OCI-M1 (cell line): Measurements from ENCODE around the gene EEF2KMT.
"Not testable (repeated sequence)": the region's sequence is repeated elsewhere in the genome, so short reads cannot be mapped to it uniquely, and the experiment has no call there.

ENCODE experiments used
- DNase-seq: peaks from one replicate; lab custom pipeline; 2025; lab: John Stamatoyannopoulos, UW

The EEF2KMT gene

DNA sequence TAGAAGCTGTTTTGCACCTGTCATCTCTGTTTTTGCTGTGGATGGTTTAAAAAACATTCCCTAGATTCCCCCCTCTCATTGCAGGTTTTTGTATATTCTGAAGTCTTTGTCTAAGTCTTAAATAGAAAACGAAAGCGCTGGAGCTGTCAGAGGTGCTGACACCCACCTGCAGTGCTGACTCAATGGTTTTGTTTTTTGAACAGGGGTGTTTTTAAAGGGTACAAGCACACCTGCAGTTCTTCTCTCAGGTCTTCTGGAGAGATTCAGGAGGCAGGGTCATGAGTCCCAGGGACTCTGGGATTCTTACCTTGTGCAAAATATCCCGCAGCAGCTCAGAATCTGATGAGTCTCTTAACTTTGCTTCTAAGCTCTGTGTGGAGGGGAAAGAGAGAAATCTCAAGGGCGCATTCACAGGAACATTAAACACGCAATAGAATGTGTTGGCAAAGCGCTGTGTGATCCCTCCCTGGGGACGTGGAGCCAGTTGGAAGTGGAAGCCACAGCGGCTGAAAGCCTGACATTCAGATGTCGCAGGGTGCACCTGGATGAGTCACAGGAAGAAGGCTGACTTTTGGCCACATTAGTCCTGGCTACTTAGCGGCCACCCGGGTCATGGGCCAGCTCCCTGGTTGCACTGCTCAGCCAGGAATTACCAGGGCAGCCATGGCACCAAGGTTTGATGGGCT lies 2.3 kb downstream of the EEF2KMT start:
- not testable (repeated sequence) for DNase-seq

DNA sequence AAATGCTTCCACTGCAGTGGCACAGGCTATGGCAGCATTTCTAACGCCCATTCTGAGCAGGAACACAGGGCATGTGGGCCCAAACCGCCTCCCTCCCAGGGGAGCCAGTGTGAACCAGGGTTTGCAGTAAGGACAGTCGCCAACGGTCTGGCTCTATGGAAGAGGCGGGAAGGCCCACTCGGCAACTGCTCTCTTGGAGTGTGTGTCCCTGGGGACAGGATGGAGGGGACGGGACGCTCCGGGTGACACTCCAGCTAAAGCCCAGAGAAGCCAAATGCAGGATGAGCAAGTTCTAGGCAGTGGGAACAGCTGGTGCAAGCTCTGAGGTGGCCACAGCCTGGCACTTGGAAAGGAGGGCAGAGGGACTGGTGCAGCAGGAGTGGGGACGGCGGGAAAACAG lies 3.8 kb downstream of the EEF2KMT start:
- DNase-seq: not testable (repeated sequence)

DNA sequence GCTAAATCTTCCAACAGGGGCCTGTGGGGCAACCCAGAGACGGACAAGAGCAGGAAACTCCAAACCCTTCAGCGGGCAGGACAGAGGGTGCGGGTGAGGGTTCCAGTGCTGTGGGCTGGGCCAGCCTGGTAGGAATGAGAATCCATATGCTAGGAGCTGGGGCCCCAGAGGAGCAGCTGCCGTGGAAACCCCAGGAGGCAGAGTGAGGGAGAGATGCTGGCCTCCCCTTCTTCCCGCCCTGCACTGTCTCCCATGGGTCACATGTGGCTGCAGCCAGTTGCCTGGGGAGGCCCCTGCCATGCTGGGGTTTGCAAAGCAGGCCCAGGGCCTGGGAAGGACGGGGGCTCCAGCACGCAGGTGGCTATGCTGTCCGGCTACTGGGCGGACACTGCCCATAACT lies 4.5 kb downstream of the EEF2KMT start:
- DNase-seq: not testable (repeated sequence)

DNA sequence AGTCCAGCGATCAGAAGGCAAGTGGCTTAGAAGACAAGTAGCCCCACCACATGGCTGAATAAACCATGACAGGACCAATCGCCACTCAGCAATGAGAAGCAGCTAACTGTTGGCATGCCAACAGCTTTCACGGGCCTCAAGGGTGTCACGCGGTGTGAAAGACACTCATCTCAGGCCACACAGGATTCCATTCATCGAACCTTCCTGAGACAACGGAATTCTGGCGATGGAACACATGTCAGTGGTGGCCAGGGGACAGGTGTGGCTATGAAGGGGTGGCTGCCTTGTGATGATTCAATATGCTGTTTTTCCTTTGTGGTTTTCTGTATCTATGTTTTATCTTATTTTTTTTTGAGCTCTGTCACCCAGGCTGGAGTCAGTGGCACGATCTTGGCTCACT lies 7.0 kb downstream of the EEF2KMT start:
- not testable (repeated sequence) for DNase-seq

DNA sequence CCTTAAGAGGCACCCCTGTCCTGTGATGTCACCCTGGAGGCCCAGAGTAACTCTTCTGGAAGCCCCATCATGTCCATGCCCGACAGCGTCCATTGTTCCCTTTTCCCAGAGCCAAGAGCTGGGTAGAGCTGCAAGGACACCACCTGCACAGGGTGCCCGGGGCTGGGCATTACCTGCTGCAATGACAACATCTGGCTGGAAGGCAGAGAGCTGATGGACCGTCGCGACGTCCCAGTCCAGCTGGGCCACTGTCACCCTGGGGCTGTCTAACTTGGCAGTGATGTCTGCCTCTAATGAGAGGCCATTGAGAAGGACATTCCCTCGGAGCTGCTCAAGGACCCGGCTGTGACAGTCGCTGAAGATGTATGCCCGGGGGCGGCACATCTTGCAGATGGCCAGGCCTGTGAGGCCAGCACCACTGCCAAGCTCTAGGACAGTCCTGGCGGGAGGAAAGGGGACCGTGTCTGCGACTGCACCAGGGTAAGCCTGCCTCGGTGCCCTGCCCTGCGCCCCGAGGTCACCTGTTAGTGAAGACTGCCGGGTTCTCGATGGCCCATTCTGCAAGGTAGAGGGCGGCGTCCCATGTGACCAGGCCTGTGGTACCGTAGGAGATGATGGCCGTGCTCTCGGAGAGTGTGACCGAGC lies 7.6 kb downstream of the EEF2KMT start:
- not testable (repeated sequence) for DNase-seq

DNA sequence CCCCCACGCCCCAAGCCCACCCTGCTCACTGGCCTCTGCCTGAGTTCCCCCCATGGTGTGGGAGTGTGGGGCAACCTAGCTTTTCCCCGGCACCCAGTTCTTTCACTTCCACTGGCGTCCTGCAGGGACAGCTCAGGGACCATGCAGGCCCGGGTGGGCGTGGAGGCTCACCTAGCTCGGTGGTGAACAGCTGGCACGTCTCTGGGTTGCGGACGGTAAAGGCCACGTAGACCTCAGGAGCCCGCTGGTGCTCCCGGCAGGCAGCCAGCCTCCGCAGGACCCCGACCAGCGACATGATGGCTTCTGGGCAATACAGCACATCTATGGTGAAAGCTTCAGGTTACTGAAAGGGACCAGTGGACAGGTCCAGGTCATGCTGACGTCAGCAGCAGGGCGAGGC lies 8.7 kb downstream of the EEF2KMT start:
- DNase-seq: not testable (repeated sequence)

DNA sequence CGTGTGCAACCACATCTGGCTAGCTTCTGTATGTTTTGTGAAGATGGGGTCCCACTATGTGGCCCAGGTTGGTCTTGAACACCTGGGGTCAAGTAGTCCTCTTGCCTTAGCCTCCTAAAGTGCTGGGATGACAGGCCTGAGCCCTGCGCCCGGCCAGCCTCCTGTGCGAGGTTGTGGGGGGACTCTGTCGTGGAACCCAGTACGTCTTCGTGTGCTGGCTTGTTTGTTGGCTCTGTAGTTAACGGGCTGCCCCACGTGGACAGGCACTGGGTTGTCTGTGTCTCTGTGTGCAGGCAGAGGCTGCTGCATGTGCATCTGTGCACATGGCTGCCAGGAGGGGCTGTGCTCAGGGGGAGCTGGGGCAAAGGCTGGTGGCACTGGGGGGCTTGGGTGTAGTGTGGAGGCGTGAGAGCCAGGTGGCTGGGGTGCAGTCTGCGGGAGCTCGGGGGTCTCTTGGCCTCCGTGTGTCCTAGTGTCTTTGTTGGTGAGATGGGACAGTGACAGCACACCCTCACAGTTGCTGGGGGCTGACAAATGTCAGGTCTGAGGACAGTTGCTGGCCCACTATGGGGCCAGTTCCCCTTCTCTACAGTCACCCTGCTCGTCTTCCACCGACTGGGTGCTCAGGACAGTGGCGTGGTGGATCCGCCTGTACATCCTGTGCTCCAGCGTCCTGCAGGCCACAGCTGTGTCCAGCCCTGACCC lies 9.4 kb downstream of the EEF2KMT start:
- DNase-seq: not testable (repeated sequence)

DNA sequence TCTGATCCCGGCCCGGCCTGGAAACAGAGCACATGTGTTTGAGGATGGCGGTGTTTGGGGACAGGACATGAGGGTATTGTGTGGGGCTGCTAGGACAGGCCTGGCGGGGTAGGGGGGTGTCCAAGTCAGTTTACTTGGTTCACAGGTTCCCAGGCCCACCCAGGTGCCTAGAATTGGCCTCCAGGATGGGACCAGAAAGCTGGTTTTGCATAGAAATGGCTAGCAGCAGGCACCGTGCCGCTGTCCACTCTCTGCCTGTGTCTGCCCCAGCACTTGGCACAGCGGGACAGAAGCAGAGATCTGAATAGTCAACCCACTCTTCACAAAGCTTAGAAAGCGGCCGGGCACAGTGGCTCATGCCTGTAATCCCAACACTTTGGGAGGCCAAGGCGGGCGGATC lies 11.9 kb downstream of the EEF2KMT start:
- DNase-seq: not testable (repeated sequence)

DNA sequence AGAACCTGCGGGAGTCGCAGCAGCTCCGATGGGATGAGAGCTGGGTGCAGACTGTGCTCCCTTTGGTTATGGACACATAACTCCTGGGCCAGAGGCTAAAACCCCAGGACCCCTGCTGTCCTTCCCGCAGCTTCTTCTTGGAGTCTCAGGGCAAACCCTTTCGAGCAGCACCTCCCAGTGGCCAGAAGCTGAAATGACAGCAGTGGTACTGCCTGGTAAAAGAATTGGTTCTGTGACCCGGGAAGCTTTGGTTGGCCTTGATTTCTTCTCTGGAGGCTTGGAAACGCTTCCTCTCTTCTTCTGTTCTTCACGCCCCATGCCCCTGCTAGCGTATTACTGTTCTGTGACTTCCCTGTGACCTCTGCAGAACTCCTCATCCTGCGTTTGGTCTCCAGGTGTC lies 12.8 kb downstream of the EEF2KMT start:
- DNase-seq: peak; percentile 68

DNA sequence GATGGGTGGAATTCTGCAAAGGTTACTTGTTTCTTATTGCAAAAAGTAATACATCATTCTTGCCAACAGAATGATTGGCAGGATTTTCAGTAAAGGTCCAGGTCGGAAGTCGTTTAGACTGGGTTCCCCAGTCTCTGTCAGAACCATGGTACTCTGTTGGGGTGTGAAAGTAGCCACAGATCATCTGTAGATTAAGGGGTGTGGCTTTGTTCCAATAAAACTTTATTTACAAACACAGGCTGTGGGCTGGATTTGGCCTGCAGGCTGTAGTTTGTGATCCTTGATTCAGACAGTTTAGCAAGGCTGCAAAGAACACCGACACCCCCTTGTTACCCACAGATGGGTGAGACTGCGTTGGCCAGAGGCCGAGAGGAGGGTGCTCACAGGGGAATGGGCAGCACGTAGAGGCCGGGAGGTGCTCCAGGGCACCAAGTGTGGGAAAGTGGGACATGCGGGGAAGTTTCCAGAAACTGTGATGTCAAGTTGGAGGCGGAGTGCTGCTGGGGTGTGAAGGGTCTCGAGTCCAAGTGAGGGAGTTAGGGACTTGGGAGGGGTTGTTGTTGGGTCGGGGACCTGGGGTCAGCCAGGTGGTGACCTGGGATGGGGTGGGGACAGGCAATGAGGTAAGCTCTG lies 13.4 kb downstream of the EEF2KMT start:
- DNase-seq: not testable (repeated sequence)

DNA sequence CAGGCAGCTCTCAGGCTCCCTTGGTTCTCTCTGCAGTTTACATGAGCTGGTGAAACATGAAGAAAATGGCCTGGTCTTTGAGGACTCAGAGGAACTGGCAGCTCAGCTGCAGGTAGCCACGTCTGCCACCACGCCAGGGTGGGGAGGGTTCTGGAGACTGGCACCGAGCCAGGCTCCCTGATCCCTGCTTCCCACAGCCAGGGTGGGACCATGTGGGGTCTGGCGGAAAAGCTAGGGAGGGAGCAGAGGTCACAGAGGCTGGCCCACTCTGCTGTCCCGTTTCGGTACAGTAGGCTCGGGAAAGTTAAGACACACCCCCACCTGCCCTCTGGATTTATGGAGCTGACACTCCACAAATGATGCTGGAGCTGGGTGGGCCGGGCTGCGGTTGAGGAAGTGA lies 13.9 kb downstream of the EEF2KMT start:
- not testable (repeated sequence) for DNase-seq

DNA sequence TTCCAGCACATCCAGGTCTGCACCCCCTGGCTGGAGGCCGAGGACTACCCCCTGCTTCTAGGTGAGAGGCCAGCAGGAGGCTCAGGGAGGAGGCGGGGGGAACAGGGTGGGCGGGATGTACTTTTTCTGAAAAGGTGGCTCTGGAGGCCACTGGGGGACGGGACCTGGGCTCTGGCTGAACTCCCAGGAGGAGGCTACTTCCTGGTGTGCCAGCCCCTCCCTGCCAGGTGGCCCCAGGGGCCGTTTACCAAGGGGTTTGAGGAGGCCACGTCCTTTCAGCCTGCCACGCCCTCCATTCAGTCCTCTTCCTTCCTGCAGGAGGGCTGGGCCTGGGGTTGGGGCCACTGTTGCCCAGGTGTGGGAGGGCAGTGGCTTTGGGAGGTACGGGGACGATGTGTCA lies 16.6 kb downstream of the EEF2KMT start:
- DNase-seq: not testable (repeated sequence)

DNA sequence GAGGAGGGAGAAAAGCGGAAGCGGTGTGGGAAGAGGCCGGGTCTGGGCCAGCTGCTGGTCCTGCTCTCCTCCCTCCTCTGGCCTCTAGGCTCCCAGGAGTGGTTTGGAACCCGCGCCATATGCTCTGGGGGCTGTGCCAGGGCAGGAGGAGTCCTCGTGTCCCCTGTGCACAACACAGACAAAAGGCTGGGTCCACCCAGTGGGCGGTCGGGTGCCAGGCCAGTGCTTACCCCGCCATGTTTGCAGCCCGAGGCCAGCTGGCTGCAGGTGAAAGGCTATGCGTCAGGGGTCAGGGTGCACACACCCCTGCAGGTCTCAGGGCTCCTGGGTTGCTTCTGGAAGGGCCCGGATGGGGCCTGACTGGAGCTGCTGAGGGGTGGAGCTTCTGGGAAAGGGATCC lies 17.1 kb downstream of the EEF2KMT start:
- DNase-seq: not testable (repeated sequence)

DNA sequence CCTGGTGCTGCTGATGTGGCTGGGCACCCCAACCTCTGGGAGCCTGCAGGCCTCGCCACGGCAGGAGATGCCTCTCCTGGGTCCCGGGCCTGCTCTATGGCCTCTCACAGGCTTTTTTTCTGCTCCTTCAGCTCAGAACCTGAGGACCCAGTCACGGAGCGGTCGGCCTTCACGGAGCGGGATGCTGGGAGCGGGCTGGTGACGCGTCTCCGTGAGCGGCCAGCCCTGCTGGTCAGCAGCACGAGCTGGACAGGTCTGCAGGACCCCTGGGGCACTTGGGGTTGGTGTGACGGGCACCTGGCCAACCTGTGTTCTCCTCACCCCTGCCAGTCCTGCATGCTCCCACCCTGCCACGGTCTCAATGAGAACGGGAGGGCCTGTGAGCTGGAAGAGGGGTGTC lies 19.0 kb downstream of the EEF2KMT start:
- no peak for DNase-seq

DNA sequence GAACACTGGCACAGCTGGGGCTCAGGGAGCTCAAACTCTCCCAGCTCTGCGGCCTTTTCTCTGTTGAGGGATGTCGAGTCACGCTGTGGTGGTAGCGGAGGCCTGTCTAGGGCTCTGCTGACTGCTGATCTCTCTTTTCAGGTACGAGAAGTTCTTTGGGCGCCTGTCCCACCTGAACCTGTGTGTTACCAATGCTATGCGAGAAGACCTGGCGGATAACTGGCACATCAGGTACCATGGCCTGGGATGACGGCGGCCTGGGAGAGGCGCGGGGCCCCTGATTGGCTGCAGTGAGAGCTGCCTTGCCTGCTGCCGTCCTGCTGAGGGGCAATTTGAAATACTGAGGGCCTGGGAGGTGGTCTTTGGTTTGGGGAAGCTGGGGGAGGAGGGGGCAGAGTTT lies 20.3 kb downstream of the EEF2KMT start:
- DNase-seq: no peak

DNA sequence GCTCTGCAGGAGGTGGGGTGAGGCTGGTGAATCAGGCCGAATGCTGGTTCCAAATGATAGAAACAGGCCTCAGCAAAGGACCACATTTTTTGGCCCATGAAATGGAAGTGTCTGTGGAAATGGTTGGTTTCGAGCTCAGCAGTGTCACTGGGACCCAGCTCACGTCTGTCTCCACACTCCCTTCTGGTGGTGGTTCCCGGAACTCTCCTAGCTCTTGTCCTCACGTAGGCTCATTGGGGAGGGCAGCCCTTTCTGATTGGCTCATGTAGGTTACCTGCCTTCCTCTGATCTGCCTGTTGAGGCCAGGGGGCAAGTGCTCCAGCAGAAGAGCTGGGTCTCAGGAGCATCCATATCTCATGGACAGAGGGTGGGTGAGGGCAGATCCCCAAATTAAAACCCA lies 22.0 kb downstream of the EEF2KMT start:
- no peak for DNase-seq

DNA sequence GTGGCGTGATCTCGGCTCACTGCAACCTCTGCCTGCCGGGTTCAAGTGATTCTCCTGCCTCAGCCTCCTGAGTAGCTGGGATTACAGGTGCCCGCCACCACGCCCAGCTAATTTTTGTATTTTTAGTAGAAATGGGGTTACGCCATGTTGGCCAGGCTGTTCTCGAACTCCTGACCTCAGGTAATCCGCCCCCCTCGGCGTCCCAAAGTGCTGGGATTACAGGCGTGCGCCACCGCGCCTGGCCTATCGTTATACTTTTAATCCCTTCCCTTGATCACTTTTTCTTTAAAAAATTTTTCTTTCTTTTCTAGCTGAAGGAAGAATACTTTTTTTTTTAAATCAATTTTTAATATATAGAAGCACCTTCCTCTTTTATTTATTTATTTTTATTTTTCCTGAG lies 23.8 kb downstream of the EEF2KMT start:
- DNase-seq: not testable (repeated sequence)

DNA sequence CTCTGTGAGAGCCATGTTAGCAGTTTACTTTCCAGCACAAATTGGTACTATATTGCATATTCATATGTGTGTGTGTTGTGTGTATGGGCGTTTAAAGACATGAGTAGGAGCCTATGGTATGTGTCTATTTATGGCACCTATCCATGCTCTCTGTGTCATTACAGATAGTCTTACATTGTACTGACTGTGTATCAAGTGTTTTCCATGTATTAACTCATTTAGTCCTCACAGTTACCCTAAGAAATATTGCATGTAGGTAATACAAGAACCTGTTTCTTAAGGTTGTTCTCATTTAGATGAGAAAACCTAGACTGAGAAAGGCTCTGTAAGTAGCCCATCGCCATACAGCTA lies 24.3 kb downstream of the EEF2KMT start:
- DNase-seq: no peak

DNA sequence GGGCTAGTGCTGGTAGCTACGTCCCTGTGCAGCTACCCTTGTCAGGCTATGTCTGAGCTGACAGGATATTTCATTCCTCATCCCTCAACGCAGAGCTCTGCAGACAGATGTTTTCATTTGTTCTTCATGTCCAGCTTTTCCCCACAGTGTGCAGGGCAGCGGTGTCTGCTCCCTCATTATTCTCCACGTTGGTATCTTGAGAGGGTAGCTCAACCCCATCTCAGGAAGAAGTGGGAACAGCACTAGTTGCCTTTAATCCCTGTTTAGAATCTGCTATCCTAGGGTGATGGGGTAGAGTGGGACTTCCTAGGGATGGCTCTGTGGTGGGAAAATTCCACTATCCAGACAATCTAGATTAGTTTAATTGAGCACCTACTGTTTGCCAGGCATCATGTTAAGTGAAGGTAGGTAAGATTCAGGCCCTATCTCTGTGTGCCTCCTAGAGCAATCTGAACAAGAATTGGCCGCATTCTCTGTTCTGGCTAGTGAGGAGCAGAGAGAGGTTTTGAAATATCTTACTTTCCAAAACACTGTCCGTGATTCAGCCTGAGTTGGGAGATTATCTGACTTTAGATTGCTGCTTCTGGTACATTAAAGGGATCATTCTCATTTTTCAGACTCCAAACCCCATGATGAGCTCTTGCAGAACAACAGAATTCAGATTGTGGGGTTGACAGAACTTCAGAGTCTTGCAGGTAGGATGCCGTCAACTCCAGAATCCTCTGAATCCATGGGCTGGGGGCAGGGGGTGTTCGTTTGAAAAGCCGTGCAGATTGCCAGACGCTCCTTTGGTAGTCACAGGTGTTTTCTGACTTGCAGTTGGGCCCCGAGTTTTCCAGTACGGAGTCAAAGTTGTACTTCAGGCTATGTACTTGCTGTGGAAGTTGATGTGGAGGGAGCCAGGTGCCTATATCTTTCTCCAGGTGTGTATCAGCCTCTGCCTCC lies 25.0 kb downstream of the EEF2KMT start:
- no peak for DNase-seq

DNA sequence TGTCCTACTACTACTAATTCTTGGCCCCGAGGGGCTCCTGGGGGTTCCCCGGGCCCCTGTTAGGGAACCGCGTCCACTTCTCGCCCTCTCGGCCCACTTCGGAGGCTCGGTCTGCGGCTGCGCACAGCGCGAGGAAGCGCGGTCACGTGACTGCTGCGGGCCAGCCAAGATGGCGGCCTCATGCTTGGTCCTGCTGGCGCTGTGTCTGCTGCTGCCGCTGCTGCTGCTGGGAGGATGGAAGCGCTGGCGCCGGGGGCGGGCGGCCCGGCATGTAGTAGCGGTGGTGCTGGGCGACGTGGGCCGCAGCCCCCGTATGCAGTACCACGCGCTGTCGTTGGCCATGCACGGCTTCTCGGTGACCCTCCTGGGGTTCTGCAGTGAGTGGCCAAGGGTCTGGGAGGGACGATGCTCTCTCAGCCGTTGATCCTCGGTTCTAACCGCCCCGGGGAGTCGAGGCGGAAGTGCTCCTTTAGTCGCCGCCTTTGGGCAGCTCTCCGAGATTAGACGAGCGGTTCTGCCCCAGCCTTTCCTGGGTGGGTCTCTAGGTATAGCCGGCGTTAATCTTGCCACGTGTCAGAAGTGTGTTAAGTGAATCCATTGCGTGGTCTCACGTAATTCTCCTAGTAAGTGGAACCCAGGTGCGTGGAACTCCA lies 25.8 kb downstream of the EEF2KMT start, which contains the start of gene ALG1:
TSS of gene ALG1 (plus strand) at position 163 of the 653 bp plus-strand sequence. CDS start at position 170, 7 bp downstream.
- DNase-seq: peak; percentile 94

DNA sequence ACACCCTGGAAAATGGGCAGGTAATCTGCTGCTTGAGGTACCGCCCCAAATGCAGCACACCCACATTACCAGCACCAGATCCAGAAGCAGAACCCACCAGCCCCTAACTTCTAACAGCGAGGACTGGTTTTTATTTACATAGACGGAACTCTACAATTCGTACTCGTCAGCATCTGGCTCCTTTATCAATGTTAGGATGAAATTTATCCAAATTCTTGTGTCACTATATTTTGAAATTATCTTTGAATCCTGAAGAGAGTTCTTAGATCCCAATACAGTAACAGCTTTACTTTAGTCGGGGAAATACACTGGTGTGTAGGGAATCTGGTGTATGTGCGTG lies 26.3 kb downstream of the EEF2KMT start:
- no peak for DNase-seq
